GM10248 (cell line): ENCODE measurements around the gene MAEA.
"Not testable (repeated sequence)": the region's sequence is repeated elsewhere in the genome, so short reads cannot be mapped to it uniquely, and the experiment has no call there.

Experiments used
- CTCF ChIA-PET: fragments of 300-600 bp; sonication (Branson Sonifier 250); formaldehyde crosslinking; extraction: SDS; loops from one replicate; lab custom pipeline; 2021; ENCODE audit warnings: antibody characterized with exemption; lab: Yijun Ruan, JAX
- POLR2A ChIA-PET: fragments of 350-650 bp; sonication (Branson Sonifier 250); formaldehyde crosslinking; extraction: SDS; loops from one replicate; lab custom pipeline; 2020; ENCODE audit warnings: antibody characterized with exemption; lab: Yijun Ruan, JAX
- DNase-seq: peaks from one replicate; pipeline ENCODE4 v3.0.0; 2012; ENCODE audit errors: extremely low spot score
- TF ChIP-seq, protein P1 (sequence below): IDR thresholded peaks from 2 replicates; pipeline ENCODE4 v1.5.1; 2012; ENCODE audit warnings: mild to moderate bottlenecking, low read depth; ENCODE audit errors: extremely low read depth, missing control alignments, control extremely low read depth

MAEA gene

DNA sequence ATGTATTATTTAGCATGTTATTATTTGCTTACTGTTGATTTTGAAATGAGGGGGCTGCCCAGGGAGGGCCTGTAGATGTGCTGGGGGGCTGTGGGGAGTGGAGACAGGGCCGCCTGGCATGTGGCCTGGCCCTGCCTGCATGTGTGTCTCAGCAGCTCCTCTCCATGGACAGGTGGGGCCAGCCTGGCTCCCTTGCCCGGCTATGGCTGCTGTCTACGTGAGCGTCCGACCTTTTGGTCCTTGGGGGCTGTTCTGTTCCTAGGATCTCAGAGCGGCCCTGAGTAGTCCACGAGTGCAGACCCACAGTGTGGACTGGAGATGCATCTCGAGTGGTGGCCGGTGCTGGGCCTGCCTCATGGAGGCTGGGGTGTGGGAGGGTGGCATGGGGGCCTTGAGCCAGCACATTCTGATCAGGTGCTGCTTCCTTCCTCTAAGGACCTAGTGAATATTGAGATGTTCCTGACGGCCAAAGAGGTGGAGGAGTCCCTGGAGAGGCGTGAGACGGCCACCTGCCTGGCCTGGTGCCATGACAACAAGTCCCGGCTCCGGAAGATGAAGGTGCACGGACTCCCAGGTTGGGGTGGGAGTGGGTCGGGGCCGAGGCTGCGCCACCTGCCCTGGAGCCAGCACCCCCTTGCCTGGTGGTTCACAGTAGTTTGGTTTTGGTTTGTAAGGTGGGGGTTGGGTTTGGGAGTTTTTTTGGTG lies 32.4 kb downstream of the MAEA start:
- ChIA-PET CTCF (interaction anchor here (0.9 kb wide), 1 partner anchor 155 kb away, joined by 3 read pairs; no protein-coding TSS in a partner anchor), POLR2A (no interaction called here)
- TF ChIP-seq, protein P1, sequence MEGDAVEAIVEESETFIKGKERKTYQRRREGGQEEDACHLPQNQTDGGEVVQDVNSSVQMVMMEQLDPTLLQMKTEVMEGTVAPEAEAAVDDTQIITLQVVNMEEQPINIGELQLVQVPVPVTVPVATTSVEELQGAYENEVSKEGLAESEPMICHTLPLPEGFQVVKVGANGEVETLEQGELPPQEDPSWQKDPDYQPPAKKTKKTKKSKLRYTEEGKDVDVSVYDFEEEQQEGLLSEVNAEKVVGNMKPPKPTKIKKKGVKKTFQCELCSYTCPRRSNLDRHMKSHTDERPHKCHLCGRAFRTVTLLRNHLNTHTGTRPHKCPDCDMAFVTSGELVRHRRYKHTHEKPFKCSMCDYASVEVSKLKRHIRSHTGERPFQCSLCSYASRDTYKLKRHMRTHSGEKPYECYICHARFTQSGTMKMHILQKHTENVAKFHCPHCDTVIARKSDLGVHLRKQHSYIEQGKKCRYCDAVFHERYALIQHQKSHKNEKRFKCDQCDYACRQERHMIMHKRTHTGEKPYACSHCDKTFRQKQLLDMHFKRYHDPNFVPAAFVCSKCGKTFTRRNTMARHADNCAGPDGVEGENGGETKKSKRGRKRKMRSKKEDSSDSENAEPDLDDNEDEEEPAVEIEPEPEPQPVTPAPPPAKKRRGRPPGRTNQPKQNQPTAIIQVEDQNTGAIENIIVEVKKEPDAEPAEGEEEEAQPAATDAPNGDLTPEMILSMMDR = no peak
- DNase-seq = no peak

DNA sequence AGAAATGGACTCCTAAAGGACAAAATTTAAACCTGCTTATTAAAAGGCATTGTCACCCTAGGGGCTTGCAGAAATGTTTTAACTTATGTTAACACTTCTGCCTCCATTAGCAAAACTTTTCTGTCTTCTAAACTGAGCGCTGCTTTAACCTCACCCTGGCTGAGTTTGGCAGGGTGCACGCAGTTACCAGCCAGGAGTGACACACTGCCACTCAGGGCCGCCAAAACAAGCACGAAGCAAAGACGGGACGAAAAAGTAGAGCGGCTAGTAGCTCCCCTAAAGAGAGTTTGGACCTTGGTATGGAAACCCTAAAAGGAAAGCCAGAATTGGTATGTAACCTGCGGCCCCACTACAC lies 33.6 kb downstream of the MAEA start:
- POLR2A ChIA-PET = no interaction called here
- TF ChIP-seq, protein P1 = no peak
- no peak for DNase-seq
- CTCF ChIA-PET = interaction anchor here (0.9 kb wide), 1 partner anchor 156 kb away, joined by 3 read pairs; no protein-coding TSS in a partner anchor

DNA sequence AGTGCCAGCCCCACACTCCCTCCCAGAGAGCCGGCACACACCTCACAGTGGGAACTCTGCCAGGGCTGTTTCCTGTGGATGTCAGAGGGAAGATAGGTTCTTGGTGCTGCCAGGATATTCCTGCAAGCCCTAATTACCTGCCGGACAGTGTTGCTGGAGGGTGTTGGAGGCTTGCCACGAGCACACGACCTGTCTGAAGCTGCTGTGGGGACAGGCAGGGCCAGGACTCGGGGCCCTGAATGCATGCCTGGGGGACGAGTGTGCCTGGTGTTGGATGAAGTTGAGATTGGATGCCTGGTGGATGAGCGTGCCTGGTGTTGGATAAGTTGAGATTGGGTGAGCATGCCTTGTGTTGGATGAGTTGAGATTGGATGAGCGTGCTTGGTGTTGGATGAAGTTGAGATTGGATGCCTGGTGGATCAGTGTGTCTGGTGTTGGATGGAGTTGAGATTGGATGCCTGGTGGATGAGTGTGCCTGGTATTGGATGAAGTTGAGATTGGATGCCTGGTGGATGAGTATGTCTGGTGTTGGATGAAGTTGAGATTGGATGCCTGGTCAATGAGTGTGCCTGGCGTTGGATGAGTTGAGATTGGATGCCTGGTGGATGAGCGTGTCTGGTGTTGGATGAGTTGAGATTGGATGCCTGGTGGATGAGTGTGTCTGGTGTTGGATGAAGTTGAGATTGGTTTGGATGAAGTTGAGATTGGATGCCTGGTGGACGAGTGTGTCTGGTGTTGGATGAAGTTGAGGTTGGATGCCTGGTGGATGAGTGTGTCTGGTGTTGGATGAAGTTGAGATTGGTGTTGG lies 34.1 kb downstream of the MAEA start:
- CTCF ChIA-PET = no interaction called here
- DNase-seq = no peak
- POLR2A ChIA-PET = no interaction called here
- TF ChIP-seq, protein P1 = no peak

DNA sequence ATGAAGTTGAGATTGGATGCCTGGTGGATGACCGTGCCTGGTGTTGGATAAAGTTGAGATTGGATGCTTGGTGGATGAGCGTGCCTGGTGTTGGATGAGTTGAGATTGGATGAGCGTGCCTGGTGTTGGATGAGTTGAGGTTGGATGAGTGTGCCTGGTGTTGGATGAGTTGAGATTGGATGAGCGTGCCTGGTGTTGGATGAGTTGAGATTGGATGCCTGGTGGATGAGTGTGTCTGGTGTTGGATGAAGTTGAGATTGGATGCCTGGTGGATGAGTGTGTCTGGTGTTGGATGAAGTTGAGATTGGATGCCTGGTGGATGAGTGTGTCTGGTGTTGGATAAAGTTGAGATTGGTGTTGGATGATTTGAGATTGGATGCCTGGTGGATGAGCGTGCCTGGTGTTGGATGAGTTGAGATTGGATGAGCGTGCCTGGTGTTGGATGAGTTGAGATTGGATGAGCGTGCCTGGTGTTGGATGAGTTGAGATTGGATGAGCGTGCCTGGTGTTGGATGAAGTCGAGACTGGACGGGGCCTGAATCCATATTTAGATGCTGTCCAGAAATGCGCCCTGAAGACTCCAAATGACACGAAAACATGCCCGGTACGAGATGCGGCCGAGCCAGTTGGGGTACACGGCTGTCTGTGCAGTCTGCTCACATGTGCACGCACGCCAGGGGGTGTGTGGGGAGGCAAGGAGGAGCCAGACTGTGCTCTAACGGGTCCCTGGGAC lies 34.9 kb downstream of the MAEA start:
- CTCF ChIA-PET, POLR2A ChIA-PET: not testable (repeated sequence)

DNA sequence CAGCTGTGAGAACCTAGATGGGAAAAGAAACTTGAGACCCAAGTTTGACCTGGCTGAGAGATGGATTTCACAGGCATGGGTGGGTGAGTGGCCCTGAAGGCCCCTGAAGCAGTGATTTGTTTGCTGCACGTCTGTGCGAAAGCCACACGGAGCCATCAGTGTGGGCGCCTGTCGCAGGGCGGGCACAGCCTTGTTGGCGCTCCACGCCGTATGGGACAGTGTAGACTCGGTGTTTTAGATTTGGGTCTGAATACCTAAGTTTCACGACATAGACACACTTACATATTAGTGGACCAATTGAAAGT lies 35.4 kb downstream of the MAEA start:
- POLR2A ChIA-PET = no interaction called here
- TF ChIP-seq, protein P1 = no peak
- CTCF ChIA-PET = no interaction called here
- DNase-seq = no peak

More for the DNA sequence above, 34.9 kb downstream of the MAEA start:
- not testable (repeated sequence) for DNase-seq

DNA sequence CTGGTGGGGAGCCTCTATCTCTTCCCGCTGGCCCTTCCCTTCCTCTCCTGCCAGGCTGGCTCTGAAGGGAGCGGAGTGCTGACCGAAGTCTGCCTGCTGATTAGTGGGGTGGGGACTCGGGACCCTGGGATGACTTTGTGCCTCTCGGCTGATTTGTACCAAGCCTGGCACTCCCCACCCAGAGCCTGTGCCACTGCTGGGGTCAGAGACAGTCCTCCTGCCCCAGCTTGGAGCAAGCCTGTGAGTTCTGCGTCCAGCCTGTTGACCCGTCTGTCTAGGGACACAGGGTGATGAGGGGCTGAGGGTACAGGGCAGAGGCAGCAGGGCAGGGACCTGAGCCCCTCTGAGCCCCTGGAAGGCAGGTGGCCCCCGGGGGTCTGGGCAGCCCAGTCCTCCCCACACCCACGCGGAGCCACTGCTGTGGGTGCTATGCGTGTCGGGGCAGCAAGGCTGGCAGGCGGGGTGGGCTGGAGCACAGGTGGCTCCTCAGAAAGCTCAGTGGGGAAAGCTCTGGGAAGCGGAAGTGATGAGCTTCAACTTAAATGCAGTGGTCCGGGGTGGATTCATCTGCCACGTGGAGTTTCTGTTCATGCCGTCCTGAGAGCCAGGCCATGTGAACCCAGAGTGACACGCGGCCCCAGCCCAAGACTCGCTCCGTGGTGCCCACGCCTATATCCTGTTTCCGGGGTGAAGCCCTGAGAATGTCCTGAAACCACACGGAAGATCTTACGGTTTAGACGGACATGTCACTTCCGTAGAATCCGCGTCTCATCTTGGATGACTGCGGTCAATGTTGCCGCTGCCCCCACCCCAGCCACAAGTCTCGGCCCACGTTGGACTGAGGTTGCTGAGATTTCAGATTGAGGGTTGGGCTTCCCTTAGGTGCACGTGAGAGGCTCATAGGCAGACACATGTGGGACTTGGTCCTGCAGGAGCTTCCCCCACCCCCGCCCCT lies 36.3 kb downstream of the MAEA start:
- CTCF ChIA-PET = interaction anchor here (1.5 kb wide), 1 partner anchor 27 kb away, joined by 5 read pairs; no protein-coding TSS in a partner anchor
- TF ChIP-seq, protein P1 = no peak
- DNase-seq = no peak
- POLR2A ChIA-PET = no interaction called here
